Heart right ventricle (tissue), 16 donors: ENCODE data around the gene EYS. TPM values are rescaled to one million over a fixed set of nuclear protein-coding genes. Genes with fewer than 3 reads are reported as not detected.

Experiments used
- ATAC-seq, 8 donors: fragments of 200-7000 bp; cut with Tn5 transposase; one replicate each; pipeline ENCODE4 v1.9.1; 2020; ENCODE audit warnings: mild to moderate bottlenecking in 8 of 8, moderate library complexity in 8 of 8, moderate number of reproducible peaks in 1 of 8
- DNase-seq, 2 donors: peaks; one replicate each; pipeline ENCODE4 v3.0.0-alpha.2; 2020
- H3K27ac ChIP-seq, 10 donors: fragments of 200-600 bp; sonication (generic) in 2 of 10; one replicate each; pipeline versions ENCODE4 v1.5.0 to v1.8.0; 2020 to 2022; ENCODE audit warnings: mild to moderate bottlenecking in 3 of 10
- H3K27me3 ChIP-seq, 7 donors: fragments of 200-600 bp; one replicate each; pipeline ENCODE4 v1.8.0; 2021 to 2022; ENCODE audit warnings: mild to moderate bottlenecking in 2 of 7
- H3K36me3 ChIP-seq, 9 donors: fragments of 200-600 bp; sonication (generic) in 1 of 9; one replicate each; pipeline versions ENCODE4 v1.5.0 to v1.8.0; 2020 to 2022; ENCODE audit warnings: mild to moderate bottlenecking in 2 of 9
- H3K4me1 ChIP-seq, 9 donors: fragments of 200-600 bp; sonication (generic) in 1 of 9; one replicate each; pipeline versions ENCODE4 v1.5.0 to v1.8.0; 2020 to 2022; ENCODE audit warnings: mild to moderate bottlenecking in 4 of 9
- H3K4me3 ChIP-seq, 10 donors: fragments of 200-600 bp; sonication (generic) in 2 of 10; one replicate each; pipeline versions ENCODE4 v1.5.0 to v1.8.0; 2020 to 2022; ENCODE audit warnings: mild to moderate bottlenecking in 7 of 10, moderate library complexity in 2 of 10
- H3K9me3 ChIP-seq, 11 donors: fragments of 200-600 bp in 10 of 11; sonication (generic) in 2 of 11; one replicate each; pipeline versions ENCODE4 v1.5.0 to v1.8.0; 2013 to 2022; ENCODE audit warnings: mild to moderate bottlenecking in 2 of 11, control low read depth in 1 of 11, moderate library complexity in 1 of 11
- WGBS, 2 donors: extraction: QIAGEN DNeasy Blood & Tissue Kit; methylation state at CpG; one replicate each; pipeline ENCODE4 v1.1.7; 2013; ENCODE audit warnings: inconsistent platforms in 1 of 2; 5-methylcytosine and 5-hydroxymethylcytosine counted together
- intact Hi-C, 10 donors: fragments of 100-400 bp; cut with DNase I; formaldehyde crosslinking; loops; one replicate each; pipeline versions ENCODE4 v1.11.1 to v1.14.2; 2022
- polyA plus RNA-seq, 2 donors: library from polyadenylated mRNA; stranded (reverse); fragments of 200-250 nt; gene quantifications; one replicate each; pipeline ENCODE4 v1.2.3, GENCODE V29; 2013
- total RNA-seq, 10 donors: library from RNA; stranded (reverse); fragmentation: NEBNext Ultra II Directional in 3 of 10; extraction: Animal tissue kit (Norgen Biotek cat#: 25700) in 3 of 10; gene quantifications; one replicate each; pipeline versions ENCODE4 v1.2.1 to v1.2.4, GENCODE V29; 2021 to 2023
- TF ChIP-seq, protein P1 (sequence below), 9 donors: fragments of 200-600 bp; sonication (generic) in 2 of 9; IDR thresholded peaks; one replicate each; pipeline versions ENCODE4 v1.5.0 to v1.8.0; 2021 to 2022; ENCODE audit warnings: antibody characterized with exemption in 9 of 9, mild to moderate bottlenecking in 5 of 9, moderate library complexity in 1 of 9
- donor health status: Arrhythmogenic right ventricular cardiomyopathy.
- donor health status: ischemic (EF 13 %, LVEDD 7.1; RV severe dilation, severe dysfunction).
- donor health status: healthy with polysubstance abuse.
- donor health status: DM: no; HTN: yes; CAD: no.
- donor health status: DM: no; HTN: no; CAD: no.
- donor health status: ischemic (EF 25% LVEDD 6.9; RV normal size, moderate dysfunction).
- donor health status: ischemic (EF 25% LVEDD 5.7; RV mildly dilated, moderate dysfunction).
- donor health status: healthy.
- donor health status: DM: yes; HTN: yes; CAD: no.
- donor health status: Ischemic cardiomyopathy.
- donor health status: ischemic (EF 35%, LVEDD 5.7; RV mildly dilated, moderate dysfunction).
- donor health status: nonischemic (EF 11% LVEDD 7.7; RV severe dilation, severe dysfunction).
- donor health status: DM: yes; HTN: yes; CAD: no.
- donor health status: PGD.
- donor health status: ischemic (EF 29% LVEDD 5.4; RV normal size, mild dysfunction).
- donor health status: nonischemic (EF 23%, LVEDD 6.1; RV moderate dilation, normal function).

The EYS gene
- total and polyA plus RNA-seq, 12 donors, result 0.02 to 0.40 (median 0.18) TPM; not detected in 8

DNA sequence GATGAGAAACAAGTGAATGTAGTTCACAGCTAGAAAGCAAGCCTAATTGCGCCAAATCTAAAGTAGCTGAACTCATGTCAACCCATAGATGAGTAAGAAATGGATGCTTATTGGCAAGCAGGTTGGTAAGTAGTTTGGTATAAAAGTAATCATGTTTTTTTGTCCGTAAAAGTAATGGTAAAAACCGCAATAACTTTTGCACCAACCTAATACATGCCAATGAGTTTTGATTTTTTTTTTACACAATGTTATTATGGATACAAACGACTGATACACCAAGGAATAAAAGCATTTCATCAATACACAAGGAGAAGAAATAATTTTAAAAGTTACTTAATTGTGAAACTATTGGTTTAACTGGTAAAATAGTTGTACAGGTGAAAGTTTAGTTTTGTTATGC lies 977.5 kb downstream of the EYS start:
- Histone ChIP-seq H3K27me3 (no peaks in the 10 kb centered on the region), H3K9me3 (peaks cover 0 to 12% (median 0%) of the 10 kb centered on the region in 11 donors), H3K4me1 (no peaks in the 10 kb centered on the region), H3K27ac (no peak overlapping the region), H3K4me3 (no peak overlapping the region), H3K36me3 (no peaks in the 10 kb centered on the region)
- DNase-seq, result no peak
- WGBS, 2 donors, result 80 to 82% methylated on average over 4 of the region's 4 CpGs
- intact Hi-C loops, result no loop called here
- TF ChIP-seq, protein P1, sequence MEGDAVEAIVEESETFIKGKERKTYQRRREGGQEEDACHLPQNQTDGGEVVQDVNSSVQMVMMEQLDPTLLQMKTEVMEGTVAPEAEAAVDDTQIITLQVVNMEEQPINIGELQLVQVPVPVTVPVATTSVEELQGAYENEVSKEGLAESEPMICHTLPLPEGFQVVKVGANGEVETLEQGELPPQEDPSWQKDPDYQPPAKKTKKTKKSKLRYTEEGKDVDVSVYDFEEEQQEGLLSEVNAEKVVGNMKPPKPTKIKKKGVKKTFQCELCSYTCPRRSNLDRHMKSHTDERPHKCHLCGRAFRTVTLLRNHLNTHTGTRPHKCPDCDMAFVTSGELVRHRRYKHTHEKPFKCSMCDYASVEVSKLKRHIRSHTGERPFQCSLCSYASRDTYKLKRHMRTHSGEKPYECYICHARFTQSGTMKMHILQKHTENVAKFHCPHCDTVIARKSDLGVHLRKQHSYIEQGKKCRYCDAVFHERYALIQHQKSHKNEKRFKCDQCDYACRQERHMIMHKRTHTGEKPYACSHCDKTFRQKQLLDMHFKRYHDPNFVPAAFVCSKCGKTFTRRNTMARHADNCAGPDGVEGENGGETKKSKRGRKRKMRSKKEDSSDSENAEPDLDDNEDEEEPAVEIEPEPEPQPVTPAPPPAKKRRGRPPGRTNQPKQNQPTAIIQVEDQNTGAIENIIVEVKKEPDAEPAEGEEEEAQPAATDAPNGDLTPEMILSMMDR (IDR thresholded peaks at IDR 0.05), result no peak
- ATAC-seq, result no peak

DNA sequence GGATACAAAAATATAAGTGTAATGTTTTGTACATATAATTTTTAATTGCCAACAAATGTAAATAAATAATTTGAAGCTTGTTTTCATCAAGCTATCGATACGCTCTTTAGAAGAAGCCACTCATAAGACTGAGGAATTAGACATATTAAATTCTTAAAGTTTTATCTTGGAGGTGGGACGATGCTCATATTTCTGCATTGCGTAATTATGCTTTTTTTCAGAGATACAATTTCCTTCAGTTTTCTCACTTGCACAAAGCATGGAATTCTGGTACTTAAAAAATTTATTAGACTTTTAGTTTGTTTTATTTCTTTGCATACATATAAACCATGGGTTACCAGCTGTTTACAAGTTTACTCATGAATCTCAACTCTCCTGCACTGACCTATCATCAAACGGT lies 980.0 kb downstream of the EYS start:
- H3K27ac ChIP-seq, result no peak overlapping the region
- 85 to 90% methylated on average over 5 of the region's 5 CpGs for WGBS, 2 donors
- TF ChIP-seq, protein P1 (IDR thresholded peaks at IDR 0.05), result no peak
- H3K9me3 ChIP-seq, result peaks cover 0 to 7% (median 0%) of the 10 kb centered on the region in 11 donors
- ATAC-seq (no peak), DNase-seq (no peak)
- H3K36me3 ChIP-seq, result no peaks in the 10 kb centered on the region
- intact Hi-C loops, result no loop called here
- no peak overlapping the region for H3K4me3 ChIP-seq
- no peaks in the 10 kb centered on the region for H3K27me3 ChIP-seq
- no peaks in the 10 kb centered on the region for H3K4me1 ChIP-seq

DNA sequence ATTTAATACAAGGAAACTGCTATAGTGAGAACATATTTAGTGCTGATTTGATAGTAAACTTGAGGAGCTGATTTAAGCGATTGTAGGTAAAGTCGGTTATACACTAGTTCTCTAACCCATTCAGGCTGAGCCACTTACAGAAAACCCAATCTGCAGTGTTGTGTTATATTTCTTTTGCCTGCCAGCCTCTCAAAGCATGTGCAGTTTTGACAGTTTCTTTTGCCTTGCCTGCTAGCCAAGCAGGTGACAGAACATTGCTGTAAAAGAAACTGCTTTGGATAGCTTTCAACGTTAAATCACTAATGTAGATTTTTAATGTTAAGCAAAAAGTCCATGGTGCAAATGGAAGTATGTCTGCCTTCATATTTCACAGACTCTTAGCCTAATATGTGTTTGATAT lies 982.9 kb downstream of the EYS start:
- TF ChIP-seq, protein P1 (IDR thresholded peaks at IDR 0.05), result no peak
- H3K4me1 ChIP-seq, result no peaks in the 10 kb centered on the region
- no peak for DNase-seq
- H3K27me3 ChIP-seq, result no peaks in the 10 kb centered on the region
- no peaks in the 10 kb centered on the region for H3K36me3 ChIP-seq
- no peak for ATAC-seq
- intact Hi-C loops, result no loop called here
- H3K4me3 ChIP-seq, result no peak overlapping the region
- 83% methylated on average over 3 of the region's 3 CpGs for WGBS, 2 donors
- no peak overlapping the region for H3K27ac ChIP-seq
- H3K9me3 ChIP-seq, result peaks cover 0 to 7% (median 0%) of the 10 kb centered on the region in 11 donors

DNA sequence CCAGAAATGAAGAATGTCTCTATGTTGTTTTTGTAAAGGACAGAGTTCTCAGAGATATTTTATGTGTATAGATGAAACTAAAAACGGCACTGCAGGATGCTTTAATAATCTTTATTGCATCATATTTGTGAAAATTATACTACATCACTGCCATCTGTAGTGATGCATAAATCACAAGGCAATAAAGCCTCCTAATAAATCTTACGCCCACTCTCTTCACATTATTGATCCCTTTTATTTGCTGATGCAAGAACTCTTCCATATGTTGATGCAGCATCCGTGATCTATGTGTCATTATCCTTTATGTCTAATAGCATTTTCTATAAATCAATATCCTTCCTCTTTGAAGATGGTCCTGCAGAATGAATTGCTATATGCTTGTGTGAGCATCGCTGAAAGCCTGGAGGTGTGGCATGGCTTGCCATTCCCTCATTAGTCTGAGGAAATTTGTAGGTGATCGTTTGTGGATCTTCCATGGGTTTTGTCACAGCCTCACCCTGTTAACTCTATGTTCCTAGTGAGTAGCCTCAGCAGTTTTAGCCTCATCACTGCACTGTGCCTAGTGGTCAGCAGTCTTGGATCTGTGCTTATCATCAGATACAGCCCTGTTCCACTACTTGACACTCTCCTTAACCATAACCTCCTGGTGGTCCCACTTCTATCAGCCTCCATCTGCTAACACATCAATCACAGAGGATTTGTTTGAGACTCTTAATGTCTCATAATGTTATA lies 983.5 kb downstream of the EYS start:
- TF ChIP-seq, protein P1 (IDR thresholded peaks at IDR 0.05), result no peak
- H3K27me3 ChIP-seq, result no peaks in the 10 kb centered on the region

More for the DNA sequence above, 983.5 kb downstream of the EYS start:
- H3K9me3 ChIP-seq, result peaks cover 0 to 7% (median 0%) of the 10 kb centered on the region in 11 donors
- 84 to 87% methylated on average over 5 of the region's 5 CpGs for WGBS, 2 donors
- no peak overlapping the region for H3K27ac ChIP-seq
- no peaks in the 10 kb centered on the region for H3K4me1 ChIP-seq
- no peaks in the 10 kb centered on the region for H3K36me3 ChIP-seq
- no peak for ATAC-seq
- intact Hi-C loops, result no loop called here
- DNase-seq, result no peak
- H3K4me3 ChIP-seq, result no peak overlapping the region
